Esophagus muscularis mucosa (tissue), 4 donors: Measurements from ENCODE around the gene ADORA1. TPM values are rescaled to one million over a fixed set of nuclear protein-coding genes. Genes with fewer than 3 reads are reported as not detected.

Experiments used
- DNase-seq: peaks from one replicate; pipeline ENCODE4 v3.0.0-alpha.2; 2017; ENCODE audit errors: extremely low spot score
- H3K27ac ChIP-seq, 4 donors: fragments of 200-600 bp; sonication (generic); replicated peaks in 1 of 4; 1 replicate in 3 of 4; 2 replicates in 1 of 4; pipeline ENCODE4 v1.5.1; 2016 to 2019; ENCODE audit warnings: mild to moderate bottlenecking in 1 of 4
- H3K27me3 ChIP-seq, 4 donors: fragments of 200-600 bp; sonication (generic); one replicate each; pipeline versions ENCODE4 v1.5.1 to v1.6.0; 2016 to 2019
- H3K36me3 ChIP-seq, 4 donors: fragments of 200-600 bp; sonication (generic); one replicate each; pipeline ENCODE4 v1.5.1; 2016 to 2019
- H3K4me1 ChIP-seq, 4 donors: fragments of 200-600 bp; sonication (generic); one replicate each; pipeline ENCODE4 v1.5.1; 2016 to 2019
- H3K4me3 ChIP-seq, 4 donors: fragments of 200-600 bp; sonication (generic); 1 replicate in 2 of 4; 2 replicates in 2 of 4; pipeline ENCODE4 v1.5.1; 2016 to 2019; ENCODE audit warnings: mild to moderate bottlenecking in 4 of 4, moderate library complexity in 1 of 4
- H3K9me3 ChIP-seq, 4 donors: fragments of 200-600 bp; sonication (generic); 1 replicate in 3 of 4; 2 replicates in 1 of 4; pipeline ENCODE4 v1.5.1; 2016 to 2019
- EP300 ChIP-seq: sonication (generic); formaldehyde crosslinking; IDR thresholded peaks from one replicate; pipeline ENCODE4 v1.6.1; 2017; ENCODE audit warnings: antibody characterized with exemption
- POLR2A ChIP-seq: fragments of 450-650 bp; IDR thresholded peaks from one replicate; pipeline ENCODE4 v1.6.1; 2017; ENCODE audit warnings: antibody characterized with exemption, moderate library complexity, mild to moderate bottlenecking, low read depth
- POLR2AphosphoS5 ChIP-seq, 2 donors: sonication (generic); formaldehyde crosslinking; IDR thresholded peaks; one replicate each; pipeline ENCODE4 v1.6.1; 2017; ENCODE audit warnings: antibody characterized with exemption in 2 of 2
- WGBS: methylation state at CpG from one replicate; pipeline ENCODE4 v1.1.5; 2018; 5-methylcytosine and 5-hydroxymethylcytosine counted together
- intact Hi-C: fragments of 100-400 bp; cut with DNase I; formaldehyde crosslinking; loops from one replicate; pipeline ENCODE4 v1.15.1; 2023
- total RNA-seq, 4 donors: library from RNA; depleted of rRNA; stranded (reverse); fragments of >200 nt; gene quantifications; one replicate each; pipeline versions ENCODE4 v1.1.0 to v1.2.1, GENCODE V29; 2016
- TF ChIP-seq, protein P1 (sequence below), 3 experiments: fragments of 200-600 bp in 2 of 3; fragments of 450-650 bp in 1 of 3; sonication (generic) in 2 of 3; IDR thresholded peaks; one replicate each; pipeline ENCODE4 v1.5.1; 2017 to 2019; ENCODE audit warnings: antibody characterized with exemption in 3 of 3, mild to moderate bottlenecking in 2 of 3, moderate library complexity in 1 of 3

ADORA1 gene
- total RNA-seq, 4 donors from 2014 or later = 0.34 to 1.7 (median 0.80) TPM

GRCh38 chr1:203161175-203161574, 33.6 kb downstream of the ADORA1 start:
- WGBS = 84% methylated on average over 6 of the region's 6 CpGs
- Histone ChIP-seq H3K9me3 (peaks cover 0 to 8% (median 0%) of the 10 kb centered on the region in 4 donors), H3K4me3 (no peak overlapping the region), H3K4me1 (no peaks in the 10 kb centered on the region), H3K27me3 (peaks cover 0 to 19% (median 0%) of the 10 kb centered on the region in 4 donors), H3K36me3 (no peaks in the 10 kb centered on the region), H3K27ac (no peak overlapping the region)
- TF ChIP-seq EP300 (no peak), POLR2A (no peak), POLR2AphosphoS5 (IDR thresholded peaks at IDR 0.05) (no peak)
- TF ChIP-seq, protein P1, sequence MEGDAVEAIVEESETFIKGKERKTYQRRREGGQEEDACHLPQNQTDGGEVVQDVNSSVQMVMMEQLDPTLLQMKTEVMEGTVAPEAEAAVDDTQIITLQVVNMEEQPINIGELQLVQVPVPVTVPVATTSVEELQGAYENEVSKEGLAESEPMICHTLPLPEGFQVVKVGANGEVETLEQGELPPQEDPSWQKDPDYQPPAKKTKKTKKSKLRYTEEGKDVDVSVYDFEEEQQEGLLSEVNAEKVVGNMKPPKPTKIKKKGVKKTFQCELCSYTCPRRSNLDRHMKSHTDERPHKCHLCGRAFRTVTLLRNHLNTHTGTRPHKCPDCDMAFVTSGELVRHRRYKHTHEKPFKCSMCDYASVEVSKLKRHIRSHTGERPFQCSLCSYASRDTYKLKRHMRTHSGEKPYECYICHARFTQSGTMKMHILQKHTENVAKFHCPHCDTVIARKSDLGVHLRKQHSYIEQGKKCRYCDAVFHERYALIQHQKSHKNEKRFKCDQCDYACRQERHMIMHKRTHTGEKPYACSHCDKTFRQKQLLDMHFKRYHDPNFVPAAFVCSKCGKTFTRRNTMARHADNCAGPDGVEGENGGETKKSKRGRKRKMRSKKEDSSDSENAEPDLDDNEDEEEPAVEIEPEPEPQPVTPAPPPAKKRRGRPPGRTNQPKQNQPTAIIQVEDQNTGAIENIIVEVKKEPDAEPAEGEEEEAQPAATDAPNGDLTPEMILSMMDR (IDR thresholded peaks at IDR 0.05) = no peak
- intact Hi-C loops = no loop called here
- DNase-seq = no peak

DNA sequence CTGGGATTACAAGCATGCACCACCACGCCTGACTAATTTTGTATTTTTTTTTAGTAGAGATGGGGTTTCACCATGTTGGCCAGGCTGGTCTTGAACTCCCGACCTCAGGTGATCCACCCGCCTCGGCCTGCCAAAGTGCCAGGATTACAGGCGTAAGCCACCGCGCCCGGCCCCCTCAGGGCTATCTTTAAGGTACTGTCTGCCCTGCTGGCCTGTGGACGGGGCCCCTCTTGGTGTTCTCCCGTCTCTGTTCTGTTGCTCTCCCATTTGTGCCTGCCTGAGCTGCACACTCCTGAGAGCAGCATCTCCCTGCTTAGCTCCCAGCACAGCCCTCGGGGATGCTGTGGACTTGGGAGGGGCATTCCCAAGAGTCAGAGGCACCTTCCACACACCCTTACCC, 34.2 kb downstream of the ADORA1 start:
- Histone ChIP-seq H3K4me3 (no peak overlapping the region), H3K9me3 (peaks cover 0 to 8% (median 0%) of the 10 kb centered on the region in 4 donors), H3K4me1 (no peaks in the 10 kb centered on the region), H3K27ac (no peak overlapping the region), H3K27me3 (peaks cover 0 to 19% (median 0%) of the 10 kb centered on the region in 4 donors), H3K36me3 (no peaks in the 10 kb centered on the region)
- intact Hi-C loops = no loop called here
- no peak for TF ChIP-seq POLR2A
- TF ChIP-seq EP300 = no peak
- TF ChIP-seq, protein P1 (IDR thresholded peaks at IDR 0.05) = no peak
- TF ChIP-seq POLR2AphosphoS5 (IDR thresholded peaks at IDR 0.05) = no peak
- DNase-seq = no peak
- WGBS = 93% methylated on average over 11 of the region's 11 CpGs

- Histone ChIP-seq H3K27me3 (peaks cover 0 to 19% (median 0%) of the 10 kb centered on the region in 4 donors), H3K4me1 (no peaks in the 10 kb centered on the region), H3K27ac (no peak overlapping the region), H3K36me3 (no peaks in the 10 kb centered on the region), H3K9me3 (peaks cover 0 to 8% (median 0%) of the 10 kb centered on the region in 4 donors), H3K4me3 (no peak overlapping the region)
- TF ChIP-seq POLR2AphosphoS5 (IDR thresholded peaks at IDR 0.05) = no peak
- TF ChIP-seq, protein P1 (IDR thresholded peaks at IDR 0.05) = no peak
- no peak for TF ChIP-seq EP300
- no peak for TF ChIP-seq POLR2A
- no peak for DNase-seq
- 80% methylated on average over 1 of the region's 1 CpG for WGBS
- intact Hi-C loops = no loop called here
Measured at GRCh38 chr1:203162403-203162802, 34.9 kb downstream of the ADORA1 start.

DNA sequence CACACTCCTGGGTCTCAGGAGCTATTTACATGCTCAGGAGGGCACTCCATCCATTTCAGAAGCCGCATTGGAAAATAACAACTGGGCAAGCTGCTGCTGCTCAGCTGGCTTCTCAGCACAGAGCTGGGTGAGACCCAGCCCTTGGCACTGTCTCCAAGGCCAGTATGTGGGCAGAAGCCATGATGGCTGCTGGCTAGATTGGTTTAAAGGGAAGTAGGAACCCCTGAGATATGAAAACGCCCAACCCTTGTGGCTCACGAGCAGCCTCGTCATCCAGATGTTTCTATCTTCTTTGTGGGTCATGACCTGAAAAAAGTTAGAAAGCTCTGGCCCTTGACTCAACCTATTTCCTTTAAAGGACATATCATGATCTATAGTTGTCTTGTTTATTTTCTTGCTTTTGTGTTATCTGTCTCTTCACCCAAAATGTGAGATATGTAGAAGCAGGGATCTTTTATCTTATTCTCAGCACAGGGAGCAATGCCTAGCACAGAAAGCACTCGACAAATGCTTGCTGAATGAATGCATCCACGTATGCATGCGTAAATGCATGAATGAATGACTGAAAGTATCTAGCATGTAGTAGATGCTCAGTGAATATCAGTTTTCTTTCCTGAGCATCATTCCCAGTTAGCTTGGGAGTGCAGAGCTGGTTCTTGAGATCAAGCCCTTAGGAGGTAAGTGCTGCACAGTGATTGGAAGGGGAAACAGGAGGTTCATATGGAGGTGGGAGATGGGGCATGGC, 36.5 kb downstream of the ADORA1 start:
- WGBS = 68% methylated on average over 6 of the region's 7 CpGs
- TF ChIP-seq EP300 (no peak), POLR2AphosphoS5 (IDR thresholded peaks at IDR 0.05) (no peak), POLR2A (no peak)
- TF ChIP-seq, protein P1 (IDR thresholded peaks at IDR 0.05) = no peak
- Histone ChIP-seq H3K27me3 (peaks cover 0 to 19% (median 0%) of the 10 kb centered on the region in 4 donors), H3K9me3 (no peaks in the 10 kb centered on the region), H3K4me1 (no peaks in the 10 kb centered on the region), H3K4me3 (no peak overlapping the region), H3K36me3 (no peaks in the 10 kb centered on the region), H3K27ac (no peak overlapping the region)
- DNase-seq = no peak
- intact Hi-C loops = no loop called here
